ENCODE data around the gene MRPS9.

MRPS9 gene

DNA sequence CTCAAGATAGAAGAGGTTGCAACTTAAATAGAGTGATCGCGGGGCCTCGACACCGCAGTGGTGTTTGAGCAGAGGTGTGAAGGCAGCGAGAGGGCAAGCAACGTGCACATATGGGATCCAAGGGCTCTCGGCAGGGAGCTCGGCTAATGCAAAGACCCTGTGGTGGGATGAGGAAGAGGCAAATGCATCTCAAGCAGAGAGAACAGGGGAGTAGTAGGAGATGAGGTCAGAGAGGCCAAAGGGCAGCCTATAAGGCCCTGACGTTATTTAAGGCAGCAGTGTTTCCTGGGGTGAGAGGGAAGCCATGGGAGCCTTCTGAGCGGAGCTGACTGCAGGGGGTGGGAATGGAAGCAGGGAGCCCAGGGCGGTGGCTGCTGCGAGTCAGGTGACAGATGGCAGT, 74.5 kb downstream of the MRPS9 start:
- no peaks in the 10 kb centered on the region for H3K4me1 Mint-ChIP-seq
- DNase-seq (ENCODE audit: low spot score in 2 of 2), result no peak
- ATAC-seq (replicated peaks; ENCODE audit: extremely low read depth, poor library complexity, severe bottlenecking), result no peak
- no peak overlapping the region for H3K27ac Mint-ChIP-seq (ENCODE audit: low read depth)
- no peaks in the 10 kb centered on the region for H3K9me3 Mint-ChIP-seq
- H3K4me3 Mint-ChIP-seq, result no peak overlapping the region
- H3K27me3 Mint-ChIP-seq, result no peaks in the 10 kb centered on the region
- H3K36me3 Mint-ChIP-seq (ENCODE audit: insufficient read depth), result no peaks in the 10 kb centered on the region

DNA sequence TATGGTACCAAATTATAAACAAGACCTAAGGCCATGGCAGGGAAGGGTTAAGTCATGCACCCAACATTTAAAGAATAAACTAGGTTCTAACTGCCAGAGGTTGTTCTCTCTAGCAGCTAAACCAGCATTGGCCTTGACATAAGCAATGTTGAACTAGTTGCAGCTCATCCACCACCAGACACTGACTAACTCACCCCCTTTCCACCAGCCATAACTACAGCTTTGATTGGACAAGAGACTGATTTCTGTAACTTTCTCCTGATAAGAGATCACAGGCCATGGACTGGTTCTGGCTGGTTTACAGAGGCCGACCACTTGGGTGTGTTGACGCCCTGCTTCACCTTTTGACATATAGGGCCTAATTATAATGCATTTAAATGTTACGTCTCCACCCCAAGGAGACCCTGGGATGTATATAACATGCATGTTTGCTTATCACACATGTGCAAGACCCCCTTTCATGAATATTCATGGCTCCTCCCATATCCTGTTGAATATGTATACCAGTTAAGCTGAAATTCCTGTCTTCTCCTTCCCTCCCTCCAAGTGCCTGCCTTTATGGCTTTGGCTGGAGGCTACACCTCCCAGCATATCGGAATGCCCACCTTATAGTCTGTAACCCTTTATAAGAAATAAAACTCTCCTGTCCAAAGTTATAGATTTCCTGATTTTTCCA, 75.9 kb downstream of the MRPS9 start:
- H3K9me3 Mint-ChIP-seq, result no peaks in the 10 kb centered on the region
- ATAC-seq (replicated peaks; ENCODE audit: extremely low read depth, poor library complexity, severe bottlenecking) (no peak), DNase-seq (ENCODE audit: low spot score in 2 of 2) (no peak)
- H3K4me3 Mint-ChIP-seq, result no peak overlapping the region
- H3K27me3 Mint-ChIP-seq, result no peaks in the 10 kb centered on the region
- H3K4me1 Mint-ChIP-seq, result no peaks in the 10 kb centered on the region
- no peak overlapping the region for H3K27ac Mint-ChIP-seq (ENCODE audit: low read depth)
- no peaks in the 10 kb centered on the region for H3K36me3 Mint-ChIP-seq (ENCODE audit: insufficient read depth)

- no peaks in the 10 kb centered on the region for H3K36me3 Mint-ChIP-seq (ENCODE audit: insufficient read depth)
- no peak overlapping the region for H3K27ac Mint-ChIP-seq (ENCODE audit: low read depth)
- ATAC-seq (replicated peaks; ENCODE audit: extremely low read depth, poor library complexity, severe bottlenecking), result no peak
- no peaks in the 10 kb centered on the region for H3K4me1 Mint-ChIP-seq
- H3K4me3 Mint-ChIP-seq, result no peak overlapping the region
- H3K27me3 Mint-ChIP-seq, result no peaks in the 10 kb centered on the region
- DNase-seq (ENCODE audit: low spot score in 2 of 2), result no peak
- H3K9me3 Mint-ChIP-seq, result no peaks in the 10 kb centered on the region
Measured at GRCh38 chr2:105114551-105114950, 76.7 kb downstream of the MRPS9 start.

- DNase-seq (ENCODE audit: low spot score in 2 of 2) (no peak), ATAC-seq (replicated peaks; ENCODE audit: extremely low read depth, poor library complexity, severe bottlenecking) (no peak)
- no peak overlapping the region for H3K27ac Mint-ChIP-seq (ENCODE audit: low read depth)
- H3K36me3 Mint-ChIP-seq (ENCODE audit: insufficient read depth), result no peaks in the 10 kb centered on the region
- H3K27me3 Mint-ChIP-seq, result no peaks in the 10 kb centered on the region
- no peaks in the 10 kb centered on the region for H3K4me1 Mint-ChIP-seq
- H3K4me3 Mint-ChIP-seq, result no peak overlapping the region
- H3K9me3 Mint-ChIP-seq, result no peaks in the 10 kb centered on the region
Measured at GRCh38 chr2:105116348-105116747, 78.5 kb downstream of the MRPS9 start.

- DNase-seq (ENCODE audit: low spot score in 2 of 2), result no peak
- H3K36me3 Mint-ChIP-seq (ENCODE audit: insufficient read depth), result no peaks in the 10 kb centered on the region
- H3K9me3 Mint-ChIP-seq, result no peaks in the 10 kb centered on the region
- ATAC-seq (replicated peaks; ENCODE audit: extremely low read depth, poor library complexity, severe bottlenecking), result no peak
- H3K27ac Mint-ChIP-seq (ENCODE audit: low read depth), result no peak overlapping the region
- H3K4me1 Mint-ChIP-seq, result no peaks in the 10 kb centered on the region
- no peak overlapping the region for H3K4me3 Mint-ChIP-seq
- no peaks in the 10 kb centered on the region for H3K27me3 Mint-ChIP-seq
Measured at GRCh38 chr2:105117565-105117964, 79.7 kb downstream of the MRPS9 start.

- no peak overlapping the region for H3K27ac Mint-ChIP-seq (ENCODE audit: low read depth)
Measured at GRCh38 chr2:105118960-105119359, 81.1 kb downstream of the MRPS9 start.

DNA sequence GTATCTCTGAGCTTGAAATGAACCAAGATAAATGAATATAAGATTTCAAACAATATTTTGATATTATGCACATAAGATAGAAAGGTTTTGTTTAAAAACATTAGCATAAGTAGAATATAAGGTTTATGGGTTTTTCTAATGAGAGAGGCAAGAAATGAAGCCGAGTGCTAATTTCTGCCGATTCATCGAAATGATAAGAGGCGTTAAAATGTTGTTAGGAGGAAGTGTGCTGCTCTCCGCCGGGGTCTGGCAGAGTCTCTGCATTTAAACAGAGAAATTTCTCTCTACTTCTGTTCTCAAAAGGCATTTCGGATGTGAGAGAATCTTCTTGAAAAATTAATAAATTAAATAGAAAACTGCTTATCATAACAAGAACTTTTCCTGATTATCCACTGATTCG, 83.6 kb downstream of the MRPS9 start:
- no peaks in the 10 kb centered on the region for H3K4me1 Mint-ChIP-seq
- no peak overlapping the region for H3K4me3 Mint-ChIP-seq
- no peak overlapping the region for H3K27ac Mint-ChIP-seq (ENCODE audit: low read depth)
- H3K27me3 Mint-ChIP-seq, result peaks cover 17% of the 10 kb centered on the region
- ATAC-seq (replicated peaks; ENCODE audit: extremely low read depth, poor library complexity, severe bottlenecking), result no peak
- H3K9me3 Mint-ChIP-seq, result no peaks in the 10 kb centered on the region
- DNase-seq (ENCODE audit: low spot score in 2 of 2), result no peak
- H3K36me3 Mint-ChIP-seq (ENCODE audit: insufficient read depth), result no peaks in the 10 kb centered on the region

More at GRCh38 chr2:105118960-105119359, 81.1 kb downstream of the MRPS9 start:
- Mint-ChIP-seq H3K27me3 (no peaks in the 10 kb centered on the region), H3K4me1 (no peaks in the 10 kb centered on the region), H3K4me3 (no peak overlapping the region), H3K9me3 (no peaks in the 10 kb centered on the region), H3K36me3 (ENCODE audit: insufficient read depth) (no peaks in the 10 kb centered on the region)
- ATAC-seq (replicated peaks; ENCODE audit: extremely low read depth, poor library complexity, severe bottlenecking) (no peak), DNase-seq (ENCODE audit: low spot score in 2 of 2) (no peak)

DNA sequence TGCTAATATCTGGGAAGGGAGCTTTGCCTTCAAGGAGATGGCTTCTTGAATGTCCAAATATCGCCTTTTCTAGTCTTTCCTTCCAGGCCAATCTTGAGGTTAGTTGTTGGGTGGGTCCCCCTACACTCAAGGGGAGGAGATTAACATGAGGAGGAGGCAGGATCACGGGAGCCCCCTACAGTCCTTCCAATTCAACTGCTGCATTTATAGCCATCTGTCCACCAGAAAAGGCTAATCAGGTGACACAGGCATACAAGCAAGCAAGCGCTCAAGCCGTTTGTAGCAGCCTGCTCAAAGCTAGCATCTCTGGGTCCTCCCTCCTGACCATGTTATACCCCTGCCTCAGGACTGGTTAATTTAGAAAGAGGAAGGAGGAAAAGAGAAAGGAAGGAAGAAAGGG, 87.6 kb downstream of the MRPS9 start:
- Mint-ChIP-seq H3K4me1 (no peaks in the 10 kb centered on the region), H3K27me3 (peaks cover 17% of the 10 kb centered on the region), H3K4me3 (no peak overlapping the region), H3K27ac (ENCODE audit: low read depth) (no peak overlapping the region), H3K36me3 (ENCODE audit: insufficient read depth) (no peaks in the 10 kb centered on the region), H3K9me3 (no peaks in the 10 kb centered on the region)
- ATAC-seq (replicated peaks; ENCODE audit: extremely low read depth, poor library complexity, severe bottlenecking) (no peak), DNase-seq (ENCODE audit: low spot score in 2 of 2) (no peak)

GRCh38 chr2:105125920-105126319, 88.1 kb downstream of the MRPS9 start:
- Mint-ChIP-seq H3K27me3 (peaks cover 17% of the 10 kb centered on the region), H3K36me3 (ENCODE audit: insufficient read depth) (no peaks in the 10 kb centered on the region), H3K4me3 (no peak overlapping the region), H3K4me1 (no peaks in the 10 kb centered on the region), H3K9me3 (no peaks in the 10 kb centered on the region), H3K27ac (ENCODE audit: low read depth) (no peak overlapping the region)
- DNase-seq (ENCODE audit: low spot score in 2 of 2) (no peak), ATAC-seq (replicated peaks; ENCODE audit: extremely low read depth, poor library complexity, severe bottlenecking) (no peak)

DNA sequence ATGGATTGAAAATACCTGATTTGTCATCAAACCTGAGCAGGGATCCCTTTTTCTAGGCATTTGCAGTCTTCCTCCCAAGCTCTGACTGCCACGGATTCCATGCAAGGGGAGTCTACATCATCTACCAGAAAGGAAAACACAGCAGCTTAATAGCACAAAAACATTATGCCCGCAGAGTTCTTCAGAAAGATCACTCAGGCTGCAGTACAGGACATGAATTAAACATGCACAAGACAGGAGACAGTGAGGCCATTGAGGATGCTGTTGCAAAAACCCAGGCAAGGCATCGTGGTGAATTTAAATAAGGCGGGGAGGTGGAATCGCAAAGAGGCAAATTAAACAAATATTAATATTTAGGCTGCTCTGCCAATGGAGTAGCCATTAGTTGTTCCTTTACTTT, 88.5 kb downstream of the MRPS9 start:
- Mint-ChIP-seq H3K36me3 (ENCODE audit: insufficient read depth) (no peaks in the 10 kb centered on the region), H3K9me3 (no peaks in the 10 kb centered on the region), H3K4me3 (no peak overlapping the region), H3K27me3 (peaks cover 18% of the 10 kb centered on the region), H3K4me1 (no peaks in the 10 kb centered on the region), H3K27ac (ENCODE audit: low read depth) (no peak overlapping the region)
- DNase-seq (ENCODE audit: low spot score in 2 of 2) (no peak), ATAC-seq (replicated peaks; ENCODE audit: extremely low read depth, poor library complexity, severe bottlenecking) (no peak)

GRCh38 chr2:105127289-105127915, 89.5 kb downstream of the MRPS9 start:
- H3K4me1 Mint-ChIP-seq, result no peaks in the 10 kb centered on the region
- ATAC-seq (replicated peaks; ENCODE audit: extremely low read depth, poor library complexity, severe bottlenecking) (no peak), DNase-seq (ENCODE audit: low spot score in 2 of 2) (no peak)
- no peaks in the 10 kb centered on the region for H3K9me3 Mint-ChIP-seq
- H3K36me3 Mint-ChIP-seq (ENCODE audit: insufficient read depth), result no peaks in the 10 kb centered on the region
- H3K4me3 Mint-ChIP-seq, result no peak overlapping the region
- H3K27me3 Mint-ChIP-seq, result peaks cover 28% of the 10 kb centered on the region
- no peak overlapping the region for H3K27ac Mint-ChIP-seq (ENCODE audit: low read depth)

DNA sequence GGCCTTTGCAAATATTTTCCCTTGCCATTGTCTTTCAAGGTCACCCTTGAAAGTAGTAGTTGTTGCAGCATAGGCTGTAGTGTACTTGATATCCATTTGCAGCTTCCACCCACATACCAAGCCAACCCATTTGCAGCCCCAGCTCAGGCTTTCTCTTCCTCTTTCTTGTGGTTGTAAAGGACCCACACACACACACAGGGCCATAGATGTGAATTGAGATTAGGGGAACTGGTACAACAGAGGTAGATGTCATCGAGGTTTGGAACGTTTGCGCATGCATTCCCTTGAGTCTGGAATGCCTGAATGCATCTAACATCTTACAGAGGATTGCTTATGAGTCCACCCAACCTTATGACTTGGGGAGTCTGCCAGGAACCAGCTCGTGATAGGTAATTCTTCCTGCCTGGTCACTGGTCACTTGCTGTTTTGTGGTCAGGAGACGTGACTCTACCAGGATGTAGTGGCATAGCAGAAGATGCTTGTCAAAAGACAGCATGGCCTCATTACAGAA, 91.9 kb downstream of the MRPS9 start:
- Mint-ChIP-seq H3K4me3 (no peak overlapping the region), H3K27ac (ENCODE audit: low read depth) (no peak overlapping the region), H3K27me3 (peaks cover 27% of the 10 kb centered on the region), H3K4me1 (no peaks in the 10 kb centered on the region), H3K36me3 (ENCODE audit: insufficient read depth) (no peaks in the 10 kb centered on the region), H3K9me3 (no peaks in the 10 kb centered on the region)
- ATAC-seq (replicated peaks; ENCODE audit: extremely low read depth, poor library complexity, severe bottlenecking), result peak; percentile 52
- DNase-seq (ENCODE audit: low spot score in 2 of 2), result no peak

- H3K4me1 Mint-ChIP-seq, result no peaks in the 10 kb centered on the region
- no peak overlapping the region for H3K27ac Mint-ChIP-seq (ENCODE audit: low read depth)
- H3K4me3 Mint-ChIP-seq, result no peak overlapping the region
- no peak for DNase-seq (ENCODE audit: low spot score in 2 of 2)
- ATAC-seq (replicated peaks; ENCODE audit: extremely low read depth, poor library complexity, severe bottlenecking), result no peak
- no peaks in the 10 kb centered on the region for H3K36me3 Mint-ChIP-seq (ENCODE audit: insufficient read depth)
- no peaks in the 10 kb centered on the region for H3K9me3 Mint-ChIP-seq
- H3K27me3 Mint-ChIP-seq, result peaks cover 19% of the 10 kb centered on the region
Measured at GRCh38 chr2:105130546-105130945, 92.7 kb downstream of the MRPS9 start.

Measured in central memory CD8-positive, alpha-beta T cell (primary cell).